GM12892 (cell line): Measurements from ENCODE around the gene TSSK3.

Experiments
- POLR2A ChIP-seq: IDR thresholded peaks from 2 replicates; pipeline ENCODE4 v1.6.1; 2011; ENCODE audit warnings: low read depth, low read length, control low read depth
- POLR2AphosphoS5 ChIP-seq: IDR thresholded peaks from 2 replicates; pipeline ENCODE4 v1.6.1; 2011; ENCODE audit warnings: low read depth, low read length, control low read depth
- TAF1 ChIP-seq: IDR thresholded peaks from 2 replicates; pipeline ENCODE4 v1.6.1; 2011; ENCODE audit warnings: low read depth, mild to moderate bottlenecking, control low read depth, low read length, borderline replicate concordance

DNA sequence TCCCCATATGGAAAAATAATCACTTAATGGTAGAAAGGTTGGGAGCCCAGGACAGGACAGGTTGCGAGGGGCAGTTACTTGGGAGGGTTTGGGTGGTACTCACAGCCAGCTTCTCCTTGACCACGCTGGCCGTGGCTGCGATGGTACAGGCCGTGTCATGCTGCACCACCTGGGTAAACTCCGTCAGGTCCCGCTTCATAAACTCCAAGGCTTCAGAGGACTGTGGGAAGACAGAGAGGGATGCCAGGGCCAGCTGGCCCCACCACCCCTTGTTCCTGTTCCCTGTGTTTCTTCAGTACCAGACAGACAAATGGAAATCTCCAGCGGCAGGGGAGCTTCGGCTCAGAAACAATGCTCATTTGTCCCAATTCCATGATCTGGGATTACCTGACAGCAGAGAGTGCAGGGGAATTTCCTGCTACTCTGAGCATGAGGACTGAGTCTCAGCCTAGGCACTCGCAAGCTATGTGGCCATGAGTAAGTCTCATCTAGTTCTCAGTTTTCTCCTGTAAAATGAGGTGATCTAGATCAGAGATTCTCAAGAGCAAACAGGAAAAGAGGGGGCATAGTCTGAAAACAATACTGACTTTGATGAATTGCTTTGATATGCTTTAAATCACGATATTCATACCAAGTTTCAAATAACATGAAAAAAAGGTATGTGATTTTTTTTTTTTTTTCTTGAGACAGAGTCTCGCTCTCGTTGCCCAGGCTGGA is 24.5 kb downstream of the TSSK3 start:
- no peak for TF ChIP-seq TAF1
- TF ChIP-seq POLR2AphosphoS5, result no peak
- no peak for TF ChIP-seq POLR2A
